ENCODE data around the gene DMBX1. TPM values are rescaled to one million over a fixed set of nuclear protein-coding genes. Genes with fewer than 3 reads are reported as not detected.

Gene DMBX1
- total RNA-seq, 1 experiment from 2014 or later, result 2.3 TPM

DNA sequence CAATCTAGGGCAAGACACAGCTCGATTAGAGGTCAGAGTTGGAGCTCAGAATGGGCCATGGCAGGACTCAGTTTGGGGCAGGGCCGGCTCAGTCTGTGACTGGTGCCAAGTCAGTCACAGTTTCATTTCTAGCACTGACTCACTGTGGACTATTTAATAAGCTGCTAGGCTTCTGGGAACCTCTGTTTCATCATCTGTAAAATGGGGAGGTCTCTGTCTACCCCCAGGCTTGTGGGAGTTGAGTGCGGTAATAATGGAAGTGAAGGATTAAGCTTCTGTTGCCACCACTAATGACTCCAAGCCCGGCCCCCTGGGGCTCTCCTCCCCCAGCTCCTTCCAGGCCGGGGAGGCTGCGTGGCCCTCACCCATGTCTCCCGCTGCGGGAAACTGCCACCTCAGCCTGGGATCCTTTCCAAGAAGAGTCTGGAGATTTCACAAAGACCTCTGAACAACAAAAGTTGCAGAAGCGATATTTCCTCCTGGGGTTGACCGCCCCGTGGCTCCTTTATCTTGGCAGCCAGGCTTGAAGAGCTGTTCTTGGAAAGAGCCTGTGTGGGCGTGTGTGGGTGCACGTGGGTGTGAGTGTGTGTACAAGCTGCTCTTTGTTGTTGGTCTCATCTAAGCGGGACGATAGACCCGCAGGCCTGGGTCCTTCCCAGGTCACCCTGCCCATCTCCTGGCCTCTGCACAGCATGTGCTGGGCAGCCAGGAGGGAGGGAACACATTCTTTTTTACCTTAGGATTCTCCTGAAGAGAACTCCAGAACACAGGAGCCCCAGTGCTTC, 32.7 kb downstream of the DMBX1 start:
- H3K9me3 Mint-ChIP-seq, result no peaks in the 10 kb centered on the region; a peak in 2 of 5 replicates
- no peak overlapping the region for H2BK120ac ChIP-seq (ENCODE audit: low read depth, low read length, poor library complexity, severe bottlenecking)
- peaks cover 11% of the 10 kb centered on the region; the same call in 1 of the 2 replicates for H3K4me1 ChIP-seq (ENCODE audit: insufficient read depth, low read length)
- no peak overlapping the region for H3K9ac ChIP-seq (ENCODE audit: extremely low read depth, insufficient read length, low read length)
- TF ChIP-seq, protein P1, sequence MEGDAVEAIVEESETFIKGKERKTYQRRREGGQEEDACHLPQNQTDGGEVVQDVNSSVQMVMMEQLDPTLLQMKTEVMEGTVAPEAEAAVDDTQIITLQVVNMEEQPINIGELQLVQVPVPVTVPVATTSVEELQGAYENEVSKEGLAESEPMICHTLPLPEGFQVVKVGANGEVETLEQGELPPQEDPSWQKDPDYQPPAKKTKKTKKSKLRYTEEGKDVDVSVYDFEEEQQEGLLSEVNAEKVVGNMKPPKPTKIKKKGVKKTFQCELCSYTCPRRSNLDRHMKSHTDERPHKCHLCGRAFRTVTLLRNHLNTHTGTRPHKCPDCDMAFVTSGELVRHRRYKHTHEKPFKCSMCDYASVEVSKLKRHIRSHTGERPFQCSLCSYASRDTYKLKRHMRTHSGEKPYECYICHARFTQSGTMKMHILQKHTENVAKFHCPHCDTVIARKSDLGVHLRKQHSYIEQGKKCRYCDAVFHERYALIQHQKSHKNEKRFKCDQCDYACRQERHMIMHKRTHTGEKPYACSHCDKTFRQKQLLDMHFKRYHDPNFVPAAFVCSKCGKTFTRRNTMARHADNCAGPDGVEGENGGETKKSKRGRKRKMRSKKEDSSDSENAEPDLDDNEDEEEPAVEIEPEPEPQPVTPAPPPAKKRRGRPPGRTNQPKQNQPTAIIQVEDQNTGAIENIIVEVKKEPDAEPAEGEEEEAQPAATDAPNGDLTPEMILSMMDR (conservative IDR thresholded peaks at IDR 0.05), result no peak
- H4K8ac ChIP-seq (replicated peaks; ENCODE audit: insufficient read length, low read depth, low read length), result no peak overlapping the region
- peaks cover 6% of the 10 kb centered on the region; the same call in 1 of the 2 replicates for H3K27me3 ChIP-seq (ENCODE audit: insufficient read depth, low read length)
- no peak overlapping the region for H3K27ac ChIP-seq (ENCODE audit: insufficient read length, low read depth, low read length)
- H2BK12ac ChIP-seq (ENCODE audit: insufficient read length, low read depth, low read length), result no peak overlapping the region
- no peak overlapping the region for H3K56ac ChIP-seq (ENCODE audit: insufficient read length, low read depth, low read length)
- no peaks in the 10 kb centered on the region for H3K36me3 Mint-ChIP-seq (ENCODE audit: insufficient read depth in 1 of 3, low read depth in 3 of 3)
- H3K27ac Mint-ChIP-seq, result no peak overlapping the region
- no peak overlapping the region for H2AFZ ChIP-seq (ENCODE audit: low read length)
- H3K9me3 ChIP-seq (ENCODE audit: control insufficient read depth, low read depth, low read length), result no peaks in the 10 kb centered on the region
- H2BK5ac ChIP-seq (ENCODE audit: insufficient read length, low read length), result no peak overlapping the region
- H3K4me3 Mint-ChIP-seq, result no peak overlapping the region
- H3K23me2 ChIP-seq (ENCODE audit: insufficient read length, low read depth, low read length, poor library complexity, severe bottlenecking), result no peaks in the 10 kb centered on the region
- H3K4me2 ChIP-seq (ENCODE audit: insufficient read depth, insufficient read length, low read length), result no peak overlapping the region
- no peak overlapping the region for H2AK5ac ChIP-seq (ENCODE audit: insufficient read length, low read length)
- H4K5ac ChIP-seq (ENCODE audit: insufficient read length, low read depth, low read length), result no peak overlapping the region
- H3K79me2 ChIP-seq (ENCODE audit: insufficient read depth, low read length), result no peaks in the 10 kb centered on the region
- H3K4ac ChIP-seq (ENCODE audit: low read depth, low read length), result no peak overlapping the region
- H4K91ac ChIP-seq (ENCODE audit: insufficient read length, low read depth, low read length), result no peak overlapping the region
- H3K79me1 ChIP-seq (ENCODE audit: insufficient read depth, low read depth, low read length, poor library complexity, severe bottlenecking), result no peaks in the 10 kb centered on the region
- no peak overlapping the region for H3K23ac ChIP-seq (ENCODE audit: insufficient read length, low read depth, low read length)
- no peak overlapping the region for H3T11ph ChIP-seq (ENCODE audit: low read length)
- no peak overlapping the region for H2BK20ac ChIP-seq (ENCODE audit: low read depth, low read length, poor library complexity, severe bottlenecking)
- H2BK15ac ChIP-seq (ENCODE audit: low read depth, low read length), result no peak overlapping the region
- H3K18ac ChIP-seq (ENCODE audit: insufficient read length, low read depth, low read length), result no peak overlapping the region
- peaks cover 75 to 84% of the 10 kb centered on the region in 2 experiments for H3K4me1 Mint-ChIP-seq
- no CpG with 5 or more reads among the region's 16 CpGs for WGBS (ENCODE audit: extremely low coverage, insufficient read length, low lambda C conversion rate)
- H3K27me3 Mint-ChIP-seq (ENCODE audit: low read depth), result peaks cover 77% of the 10 kb centered on the region
- H4K20me1 ChIP-seq (ENCODE audit: control insufficient read depth, insufficient read depth, insufficient read length), result no peaks in the 10 kb centered on the region
- no peak overlapping the region for H3K14ac ChIP-seq (ENCODE audit: insufficient read depth, low read length)
- DNase-seq, result no peak
